HepG2 (cell line): Measurements from ENCODE around the gene TMPO. TPM values are rescaled to one million over a fixed set of nuclear protein-coding genes. Genes with fewer than 3 reads are reported as not detected.

Source experiments
- FOXM1 ChIP-seq: sonication (generic); formaldehyde crosslinking; IDR thresholded peaks from 2 replicates; pipeline ENCODE4 v1.5.0; 2020; ENCODE audit warnings: missing genetic modification reagents
- HNRNPLL ChIP-seq: fragments of 200-400 bp; formaldehyde crosslinking; IDR thresholded peaks from 2 replicates; pipeline ENCODE4 v1.6.1; 2017; ENCODE audit warnings: mild to moderate bottlenecking, low read depth, low read length; ENCODE audit not compliant: poor library complexity, severe bottlenecking
- ISX ChIP-seq: sonication (generic); formaldehyde crosslinking; conservative IDR thresholded peaks from 2 replicates; pipeline ENCODE4 v1.5.0; 2020; ENCODE audit warnings: missing genetic modification reagents
- KDM1A ChIP-seq: IDR thresholded peaks from 2 replicates; pipeline ENCODE4 v1.6.1; 2016; ENCODE audit warnings: missing compliant biosample characterization
- KMT2B ChIP-seq: IDR thresholded peaks from 2 replicates; pipeline ENCODE4 v1.6.1; 2016; ENCODE audit warnings: missing genetic modification reagents, missing compliant biosample characterization
- NFKB2 ChIP-seq: sonication (generic); formaldehyde crosslinking; IDR thresholded peaks from 2 replicates; pipeline ENCODE4 v1.4.0; 2020; ENCODE audit warnings: missing genetic modification reagents, borderline replicate concordance
- NKX3-1 ChIP-seq: sonication (generic); formaldehyde crosslinking; IDR thresholded peaks from 2 replicates; pipeline ENCODE4 v1.5.0; 2020; ENCODE audit warnings: missing genetic modification reagents
- SIN3B ChIP-seq: fragments of 150-350 bp; IDR thresholded peaks from 2 replicates; pipeline ENCODE4 v1.6.1; 2014; ENCODE audit warnings: low read length
- STAG1 ChIP-seq: sonication (generic); formaldehyde crosslinking; IDR thresholded peaks from 2 replicates; pipeline ENCODE4 v1.4.0; 2020; ENCODE audit warnings: missing genetic modification reagents
- ZBTB38 ChIP-seq: sonication (generic); formaldehyde crosslinking; IDR thresholded peaks from 2 replicates; pipeline ENCODE4 v1.5.1; 2020; ENCODE audit warnings: mild to moderate bottlenecking, missing genetic modification reagents
- ZNF30 ChIP-seq: sonication (generic); formaldehyde crosslinking; IDR thresholded peaks from 2 replicates; pipeline ENCODE4 v1.5.0; 2020; ENCODE audit warnings: mild to moderate bottlenecking, missing genetic modification reagents
- ZNF563 ChIP-seq: sonication (generic); formaldehyde crosslinking; IDR thresholded peaks from 2 replicates; pipeline ENCODE4 v1.8.0; 2022; ENCODE audit warnings: mild to moderate bottlenecking, moderate library complexity, missing genetic modification reagents
- ZNF598 ChIP-seq: sonication (generic); formaldehyde crosslinking; IDR thresholded peaks from 2 replicates; pipeline ENCODE4 v1.5.1; 2020; ENCODE audit warnings: mild to moderate bottlenecking, missing genetic modification reagents, borderline replicate concordance
- ZNF792 ChIP-seq: IDR thresholded peaks from 2 replicates; pipeline ENCODE4 v1.6.1; 2016
- ZNF878 ChIP-seq: sonication (generic); formaldehyde crosslinking; IDR thresholded peaks from 2 replicates; pipeline ENCODE4 v1.8.1; 2023; ENCODE audit warnings: mild to moderate bottlenecking, missing genetic modification reagents, moderate library complexity
- polyA plus RNA-seq, 8 experiments: library from polyadenylated mRNA; depleted of rRNA in 3 of 8; stranded (reverse) in 7 of 8; unstranded in 1 of 8; fragments of >200 nt; fragmentation: Illumina TruSeq in 4 of 8; extraction: Trizol in 4 of 8; gene quantifications; 2 replicates each; pipeline versions ENCODE4 v1.2.1 to v1.2.3, GENCODE V29; 2011 to 2016; ENCODE audit warnings: low read depth in 4 of 8, missing spikeins in 1 of 8, mixed read lengths in 1 of 8; ENCODE audit not compliant: insufficient read depth in 1 of 8
- total RNA-seq, 5 experiments: library from RNA; depleted of rRNA; stranded (reverse); fragments of >200 nt; fragmentation: Illumina TruSeq; extraction: Trizol; gene quantifications; 2 replicates each; pipeline ENCODE4 v1.2.3, GENCODE V29; 2016; ENCODE audit warnings: low read depth in 1 of 5
- TF ChIP-seq, protein P1 (sequence below): sonication (generic); formaldehyde crosslinking; IDR thresholded peaks from 2 replicates; pipeline ENCODE4 v1.8.0; 2022; ENCODE audit warnings: missing genetic modification reagents, mild to moderate bottlenecking, borderline replicate concordance
- TF ChIP-seq, protein P2 (sequence below): sonication (generic); formaldehyde crosslinking; IDR thresholded peaks from 2 replicates; pipeline ENCODE4 v1.5.0; 2020; ENCODE audit warnings: missing genetic modification reagents
- TF ChIP-seq, protein P3 (sequence below): sonication (generic); formaldehyde crosslinking; IDR thresholded peaks from 2 replicates; pipeline ENCODE4 v1.4.0; 2020; ENCODE audit warnings: missing genetic modification reagents
- TF ChIP-seq, protein P4 (sequence below): sonication (generic); formaldehyde crosslinking; IDR thresholded peaks from 2 replicates; pipeline ENCODE4 v1.4.0; 2020; ENCODE audit warnings: missing genetic modification reagents
- TF ChIP-seq, protein P5 (sequence below): sonication (generic); formaldehyde crosslinking; IDR thresholded peaks from 2 replicates; pipeline ENCODE4 v1.5.0; 2020; ENCODE audit warnings: missing genetic modification reagents

Gene TMPO
- total and polyA plus RNA-seq, 2 of the 13 experiments (the other 11 are each of a cell fraction or from before 2014, with no cell fraction given): 24.2 to 167 TPM

DNA sequence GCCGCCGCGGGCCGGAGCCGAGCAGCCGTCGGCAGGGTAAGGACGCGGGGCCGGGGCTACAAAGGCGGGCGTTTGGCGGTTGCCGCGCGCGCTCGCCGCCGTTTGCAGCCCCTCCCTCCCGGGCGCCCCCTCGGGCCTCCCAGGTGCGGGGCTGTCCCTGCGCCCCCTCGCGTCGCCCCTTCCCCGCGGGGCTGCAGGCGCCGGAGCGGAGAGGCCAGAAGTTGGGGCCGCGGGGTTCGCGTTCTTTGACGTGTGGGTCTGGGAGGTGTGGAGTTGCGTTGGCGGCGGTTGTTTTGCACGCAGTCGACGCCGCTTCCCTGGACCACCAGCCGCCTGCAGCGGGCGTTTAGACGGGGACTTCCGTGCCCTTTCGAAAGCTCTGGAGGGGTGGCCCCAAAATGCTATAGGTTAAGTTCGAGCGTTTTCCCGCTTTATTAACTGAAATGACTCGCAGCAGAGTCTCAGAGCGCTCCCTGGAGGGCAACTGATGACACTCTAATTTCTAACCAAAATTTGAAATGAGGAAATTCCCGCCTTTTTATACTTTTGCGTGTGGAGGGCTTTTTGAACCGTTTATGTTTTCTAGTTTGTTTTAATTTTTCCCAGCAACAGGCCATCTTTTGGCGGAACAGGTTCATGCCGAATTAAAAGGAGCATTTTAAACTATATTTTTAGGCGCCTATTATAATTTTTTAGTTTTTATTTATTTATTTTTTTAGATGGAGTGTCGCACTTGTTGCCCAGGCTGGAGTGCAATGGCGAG is 902 bp downstream of the TMPO start (continued):
- TF ChIP-seq ISX (CRISPR knock-in tag) (no peak), ZNF792 (CRISPR knock-in tag) (peak; percentile 63; the same call in 1 of the 2 replicates), KMT2B (CRISPR knock-in tag) (no peak; the same call in 1 of the 2 replicates), ZBTB38 (0 out of 2 replicates have a peak, but pooled peaks have one; percentile 33), ZNF30 (CRISPR knock-in tag) (0 out of 2 replicates have a peak, but pooled peaks have one; percentile 21), ZNF598 (CRISPR knock-in tag) (peak; percentile 30; the same call in 1 of the 2 replicates), SIN3B (peak; percentile 39; the same call in 1 of the 2 replicates), ZNF878 (peak; percentile 19; the same call in 1 of the 2 replicates), NFKB2 (CRISPR knock-in tag) (peak; percentile 43; the same call in 1 of the 2 replicates), KDM1A (CRISPR knock-in tag) (no peak), ZNF563 (peak; percentile 35; the same call in 1 of the 2 replicates), HNRNPLL (peak; percentile 97), STAG1 (CRISPR knock-in tag) (peak; percentile 60), FOXM1 (CRISPR knock-in tag) (0 out of 2 replicates have a peak, but pooled peaks have one; percentile 24), NKX3-1 (0 out of 2 replicates have a peak, but pooled peaks have one; percentile 27)
- TF ChIP-seq, protein P1, sequence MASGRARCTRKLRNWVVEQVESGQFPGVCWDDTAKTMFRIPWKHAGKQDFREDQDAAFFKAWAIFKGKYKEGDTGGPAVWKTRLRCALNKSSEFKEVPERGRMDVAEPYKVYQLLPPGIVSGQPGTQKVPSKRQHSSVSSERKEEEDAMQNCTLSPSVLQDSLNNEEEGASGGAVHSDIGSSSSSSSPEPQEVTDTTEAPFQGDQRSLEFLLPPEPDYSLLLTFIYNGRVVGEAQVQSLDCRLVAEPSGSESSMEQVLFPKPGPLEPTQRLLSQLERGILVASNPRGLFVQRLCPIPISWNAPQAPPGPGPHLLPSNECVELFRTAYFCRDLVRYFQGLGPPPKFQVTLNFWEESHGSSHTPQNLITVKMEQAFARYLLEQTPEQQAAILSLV: 0 out of 2 replicates have a peak, but pooled peaks have one; percentile 45
- TF ChIP-seq, protein P2, sequence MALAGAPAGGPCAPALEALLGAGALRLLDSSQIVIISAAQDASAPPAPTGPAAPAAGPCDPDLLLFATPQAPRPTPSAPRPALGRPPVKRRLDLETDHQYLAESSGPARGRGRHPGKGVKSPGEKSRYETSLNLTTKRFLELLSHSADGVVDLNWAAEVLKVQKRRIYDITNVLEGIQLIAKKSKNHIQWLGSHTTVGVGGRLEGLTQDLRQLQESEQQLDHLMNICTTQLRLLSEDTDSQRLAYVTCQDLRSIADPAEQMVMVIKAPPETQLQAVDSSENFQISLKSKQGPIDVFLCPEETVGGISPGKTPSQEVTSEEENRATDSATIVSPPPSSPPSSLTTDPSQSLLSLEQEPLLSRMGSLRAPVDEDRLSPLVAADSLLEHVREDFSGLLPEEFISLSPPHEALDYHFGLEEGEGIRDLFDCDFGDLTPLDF: peak; percentile 99
- TF ChIP-seq, protein P3, sequence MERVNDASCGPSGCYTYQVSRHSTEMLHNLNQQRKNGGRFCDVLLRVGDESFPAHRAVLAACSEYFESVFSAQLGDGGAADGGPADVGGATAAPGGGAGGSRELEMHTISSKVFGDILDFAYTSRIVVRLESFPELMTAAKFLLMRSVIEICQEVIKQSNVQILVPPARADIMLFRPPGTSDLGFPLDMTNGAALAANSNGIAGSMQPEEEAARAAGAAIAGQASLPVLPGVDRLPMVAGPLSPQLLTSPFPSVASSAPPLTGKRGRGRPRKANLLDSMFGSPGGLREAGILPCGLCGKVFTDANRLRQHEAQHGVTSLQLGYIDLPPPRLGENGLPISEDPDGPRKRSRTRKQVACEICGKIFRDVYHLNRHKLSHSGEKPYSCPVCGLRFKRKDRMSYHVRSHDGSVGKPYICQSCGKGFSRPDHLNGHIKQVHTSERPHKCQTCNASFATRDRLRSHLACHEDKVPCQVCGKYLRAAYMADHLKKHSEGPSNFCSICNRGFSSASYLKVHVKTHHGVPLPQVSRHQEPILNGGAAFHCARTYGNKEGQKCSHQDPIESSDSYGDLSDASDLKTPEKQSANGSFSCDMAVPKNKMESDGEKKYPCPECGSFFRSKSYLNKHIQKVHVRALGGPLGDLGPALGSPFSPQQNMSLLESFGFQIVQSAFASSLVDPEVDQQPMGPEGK (CRISPR knock-in tag): peak; percentile 76
- TF ChIP-seq, protein P4, sequence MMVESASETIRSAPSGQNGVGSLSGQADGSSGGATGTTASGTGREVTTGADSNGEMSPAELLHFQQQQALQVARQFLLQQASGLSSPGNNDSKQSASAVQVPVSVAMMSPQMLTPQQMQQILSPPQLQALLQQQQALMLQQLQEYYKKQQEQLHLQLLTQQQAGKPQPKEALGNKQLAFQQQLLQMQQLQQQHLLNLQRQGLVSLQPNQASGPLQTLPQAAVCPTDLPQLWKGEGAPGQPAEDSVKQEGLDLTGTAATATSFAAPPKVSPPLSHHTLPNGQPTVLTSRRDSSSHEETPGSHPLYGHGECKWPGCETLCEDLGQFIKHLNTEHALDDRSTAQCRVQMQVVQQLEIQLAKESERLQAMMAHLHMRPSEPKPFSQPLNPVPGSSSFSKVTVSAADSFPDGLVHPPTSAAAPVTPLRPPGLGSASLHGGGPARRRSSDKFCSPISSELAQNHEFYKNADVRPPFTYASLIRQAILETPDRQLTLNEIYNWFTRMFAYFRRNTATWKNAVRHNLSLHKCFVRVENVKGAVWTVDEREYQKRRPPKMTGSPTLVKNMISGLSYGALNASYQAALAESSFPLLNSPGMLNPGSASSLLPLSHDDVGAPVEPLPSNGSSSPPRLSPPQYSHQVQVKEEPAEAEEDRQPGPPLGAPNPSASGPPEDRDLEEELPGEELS (CRISPR knock-in tag): 0 out of 2 replicates have a peak, but pooled peaks have one; percentile 26
- TF ChIP-seq, protein P5, sequence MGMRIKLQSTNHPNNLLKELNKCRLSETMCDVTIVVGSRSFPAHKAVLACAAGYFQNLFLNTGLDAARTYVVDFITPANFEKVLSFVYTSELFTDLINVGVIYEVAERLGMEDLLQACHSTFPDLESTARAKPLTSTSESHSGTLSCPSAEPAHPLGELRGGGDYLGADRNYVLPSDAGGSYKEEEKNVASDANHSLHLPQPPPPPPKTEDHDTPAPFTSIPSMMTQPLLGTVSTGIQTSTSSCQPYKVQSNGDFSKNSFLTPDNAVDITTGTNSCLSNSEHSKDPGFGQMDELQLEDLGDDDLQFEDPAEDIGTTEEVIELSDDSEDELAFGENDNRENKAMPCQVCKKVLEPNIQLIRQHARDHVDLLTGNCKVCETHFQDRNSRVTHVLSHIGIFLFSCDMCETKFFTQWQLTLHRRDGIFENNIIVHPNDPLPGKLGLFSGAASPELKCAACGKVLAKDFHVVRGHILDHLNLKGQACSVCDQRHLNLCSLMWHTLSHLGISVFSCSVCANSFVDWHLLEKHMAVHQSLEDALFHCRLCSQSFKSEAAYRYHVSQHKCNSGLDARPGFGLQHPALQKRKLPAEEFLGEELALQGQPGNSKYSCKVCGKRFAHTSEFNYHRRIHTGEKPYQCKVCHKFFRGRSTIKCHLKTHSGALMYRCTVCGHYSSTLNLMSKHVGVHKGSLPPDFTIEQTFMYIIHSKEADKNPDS (CRISPR knock-in tag): no peak
